GM23248 (cell line): ENCODE results near the gene ANOS1.

ENCODE experiments used
- EZH2 ChIP-seq: fragments of 200-600 bp; sonication (generic); IDR thresholded peaks from 2 replicates; pipeline ENCODE4 v1.6.1; 2018; ENCODE audit warnings: antibody characterized with exemption, mild to moderate bottlenecking; ENCODE audit not compliant: insufficient read depth, poor library complexity, severe bottlenecking
- EZH2phosphoT487 ChIP-seq: fragments of 200-600 bp; sonication (generic); IDR thresholded peaks from 2 replicates; pipeline ENCODE4 v1.6.1; 2018; ENCODE audit warnings: antibody characterized with exemption, moderate library complexity, mild to moderate bottlenecking, low read depth; ENCODE audit not compliant: insufficient read depth

DNA sequence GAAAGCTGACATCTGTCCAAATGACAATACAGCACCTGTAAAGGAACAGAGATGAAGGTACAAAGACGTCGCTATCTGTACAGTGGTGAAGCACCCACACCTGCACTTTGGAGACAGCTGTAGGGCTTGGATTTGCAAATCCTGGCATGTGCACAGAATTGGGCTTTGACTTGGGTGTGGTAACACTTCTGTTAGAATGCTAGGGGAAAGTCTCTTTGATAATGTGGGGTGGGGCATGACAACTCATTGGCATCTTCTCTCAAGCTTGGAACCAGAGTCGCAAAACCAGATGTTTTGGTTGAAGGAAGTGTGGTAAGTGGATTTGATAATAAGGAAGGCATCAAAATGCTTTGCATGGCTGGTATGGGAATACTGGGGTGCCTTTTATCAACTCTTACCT, 211.8 kb downstream of the ANOS1 start:
- TF ChIP-seq EZH2phosphoT487: no peak
- TF ChIP-seq EZH2: no peak
